Uterus (tissue), 2 donors: ENCODE measurements around the gene CCDC117.

Experiments
- POLR2A ChIP-seq, 2 donors: fragments of 450-650 bp; IDR thresholded peaks; one replicate each; pipeline ENCODE4 v1.6.1; 2016; ENCODE audit warnings: antibody characterized with exemption in 2 of 2, mild to moderate bottlenecking in 1 of 2, moderate library complexity in 1 of 2
- TF ChIP-seq, protein P1 (sequence below), 4 experiments: fragments of 200-600 bp in 2 of 4; fragments of 450-650 bp in 2 of 4; sonication (generic) in 2 of 4; IDR thresholded peaks; one replicate each; pipeline ENCODE4 v1.5.1; 2016 to 2019; ENCODE audit warnings: antibody characterized with exemption in 4 of 4, mild to moderate bottlenecking in 2 of 4, moderate library complexity in 1 of 4

DNA sequence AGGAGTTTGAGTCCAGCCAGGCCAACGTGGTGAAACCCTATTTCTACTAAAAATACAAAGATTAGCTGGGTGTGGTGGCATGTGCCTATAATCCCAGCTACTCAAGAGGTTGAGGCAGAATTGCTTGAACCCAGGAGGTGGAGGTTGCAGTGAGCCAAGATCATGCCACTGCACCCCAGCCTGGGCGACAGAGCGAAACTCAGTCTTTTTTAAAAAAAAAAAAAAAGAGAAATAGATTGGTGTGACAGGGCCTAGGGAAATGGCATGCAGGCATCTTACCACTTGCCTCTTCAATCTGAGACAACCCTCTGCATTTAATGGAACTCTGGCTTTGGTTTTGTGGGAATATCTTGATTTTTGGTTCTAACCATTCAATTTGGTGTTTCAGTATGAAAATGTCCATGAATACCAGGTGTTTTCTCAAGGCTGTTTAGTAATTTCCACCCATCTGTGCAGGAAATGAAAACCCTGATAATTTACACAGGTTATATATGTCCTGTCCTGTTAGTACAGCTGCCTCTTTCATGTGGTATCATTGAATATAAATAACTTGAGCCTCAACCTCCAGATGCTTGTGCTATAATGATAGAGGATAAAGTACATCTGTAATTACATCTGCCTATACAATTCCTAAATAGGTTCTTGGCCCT lies 19.5 kb downstream of the CCDC117 start:
- TF ChIP-seq, protein P1, sequence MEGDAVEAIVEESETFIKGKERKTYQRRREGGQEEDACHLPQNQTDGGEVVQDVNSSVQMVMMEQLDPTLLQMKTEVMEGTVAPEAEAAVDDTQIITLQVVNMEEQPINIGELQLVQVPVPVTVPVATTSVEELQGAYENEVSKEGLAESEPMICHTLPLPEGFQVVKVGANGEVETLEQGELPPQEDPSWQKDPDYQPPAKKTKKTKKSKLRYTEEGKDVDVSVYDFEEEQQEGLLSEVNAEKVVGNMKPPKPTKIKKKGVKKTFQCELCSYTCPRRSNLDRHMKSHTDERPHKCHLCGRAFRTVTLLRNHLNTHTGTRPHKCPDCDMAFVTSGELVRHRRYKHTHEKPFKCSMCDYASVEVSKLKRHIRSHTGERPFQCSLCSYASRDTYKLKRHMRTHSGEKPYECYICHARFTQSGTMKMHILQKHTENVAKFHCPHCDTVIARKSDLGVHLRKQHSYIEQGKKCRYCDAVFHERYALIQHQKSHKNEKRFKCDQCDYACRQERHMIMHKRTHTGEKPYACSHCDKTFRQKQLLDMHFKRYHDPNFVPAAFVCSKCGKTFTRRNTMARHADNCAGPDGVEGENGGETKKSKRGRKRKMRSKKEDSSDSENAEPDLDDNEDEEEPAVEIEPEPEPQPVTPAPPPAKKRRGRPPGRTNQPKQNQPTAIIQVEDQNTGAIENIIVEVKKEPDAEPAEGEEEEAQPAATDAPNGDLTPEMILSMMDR (IDR thresholded peaks at IDR 0.05): no peak
- TF ChIP-seq POLR2A (IDR thresholded peaks at IDR 0.05): no peak
